CD14-positive monocyte (primary cell): ENCODE measurements around the gene TNFRSF19. TPM values are rescaled to one million over a fixed set of nuclear protein-coding genes. Genes with fewer than 3 reads are reported as not detected.

Experiments used
- DNase-seq, 3 donors: peaks; one replicate each; pipeline ENCODE4 v3.0.0-alpha.2; 2011 to 2022
- H2AFZ ChIP-seq: 2 replicates; pipeline ENCODE4 v1.6.0; 2012; ENCODE audit warnings: mild to moderate bottlenecking, low read depth, low read length, inconsistent platforms; ENCODE audit not compliant: insufficient read depth, poor library complexity, severe bottlenecking
- H3K27ac ChIP-seq, 2 donors: 1 replicate in 1 of 2; 2 replicates in 1 of 2; pipeline ENCODE4 v1.5.1; 2012 to 2013; ENCODE audit warnings: low read length in 2 of 2, control low read depth in 1 of 2, inconsistent platforms in 1 of 2, low read depth in 1 of 2, mild to moderate bottlenecking in 1 of 2
- H3K27me3 ChIP-seq, 2 donors: one replicate each; pipeline versions ENCODE4 v1.6.0 to v1.6.1; 2011 to 2013; ENCODE audit warnings: low read length in 2 of 2; ENCODE audit not compliant: control insufficient read depth in 2 of 2, insufficient read depth in 2 of 2
- H3K36me3 ChIP-seq, 2 donors: replicated peaks in 1 of 2; 1 replicate in 1 of 2; 2 replicates in 1 of 2; pipeline versions ENCODE4 v1.5.1 to v1.6.1; 2012 to 2013; ENCODE audit warnings: low read length in 2 of 2, control low read depth in 1 of 2, inconsistent platforms in 1 of 2, mild to moderate bottlenecking in 1 of 2; ENCODE audit not compliant: insufficient read depth in 2 of 2, control insufficient read depth in 1 of 2
- H3K4me1 ChIP-seq, 2 donors: 1 replicate in 1 of 2; 2 replicates in 1 of 2; pipeline versions ENCODE4 v1.5.1 to v1.6.1; 2012 to 2013; ENCODE audit warnings: low read length in 2 of 2, control low read depth in 1 of 2, inconsistent platforms in 1 of 2, mild to moderate bottlenecking in 1 of 2, moderate library complexity in 1 of 2; ENCODE audit not compliant: insufficient read depth in 2 of 2, control insufficient read depth in 1 of 2
- H3K4me2 ChIP-seq: replicated peaks from 2 replicates; pipeline ENCODE3; 2012; ENCODE audit warnings: low read length, moderate library complexity, mild to moderate bottlenecking; ENCODE audit not compliant: poor library complexity, severe bottlenecking; ENCODE audit errors: extremely low read depth
- H3K4me3 ChIP-seq, 3 experiments: fragments of 200-600 bp in 1 of 3; sonication (generic) in 1 of 3; replicated peaks in 1 of 3; 1 replicate in 2 of 3; 2 replicates in 1 of 3; pipeline ENCODE4 v1.5.1; 2011 to 2013; ENCODE audit warnings: low read length in 3 of 3, mild to moderate bottlenecking in 3 of 3, control low read depth in 2 of 3, low read depth in 2 of 3, inconsistent platforms in 1 of 3, moderate library complexity in 1 of 3
- H3K79me2 ChIP-seq: 2 replicates; pipeline ENCODE4 v1.6.0; 2012; ENCODE audit warnings: mild to moderate bottlenecking, control low read depth, inconsistent platforms, low read length, moderate library complexity; ENCODE audit not compliant: insufficient read depth
- H3K9ac ChIP-seq: 2 replicates; pipeline ENCODE4 v1.6.0; 2017; ENCODE audit warnings: low read length, mild to moderate bottlenecking; ENCODE audit not compliant: insufficient read depth, poor library complexity, severe bottlenecking
- H3K9me3 ChIP-seq, 2 donors: replicated peaks in 1 of 2; 1 replicate in 1 of 2; 2 replicates in 1 of 2; pipeline versions ENCODE4 v1.5.1 to v1.6.1; 2012 to 2013; ENCODE audit warnings: low read length in 2 of 2, control low read depth in 1 of 2; ENCODE audit not compliant: control insufficient read depth in 1 of 2, insufficient read depth in 1 of 2
- H4K20me1 ChIP-seq: 2 replicates; pipeline ENCODE4 v1.6.0; 2012; ENCODE audit warnings: mild to moderate bottlenecking, low read length, control low read depth, moderate library complexity; ENCODE audit not compliant: insufficient read depth
- H3K27ac Mint-ChIP-seq, 7 donors: one replicate each; pipeline ENCODE4 v1.8.0; 2020; ENCODE audit warnings: mild to moderate bottlenecking in 7 of 7, mixed read lengths in 7 of 7, moderate library complexity in 6 of 7, inconsistent platforms in 2 of 7
- H3K27me3 Mint-ChIP-seq, 3 donors: one replicate each; pipeline ENCODE4 v1.8.0; 2021 to 2022; ENCODE audit warnings: low read depth in 3 of 3, mild to moderate bottlenecking in 3 of 3, mixed read lengths in 3 of 3, moderate library complexity in 3 of 3, inconsistent platforms in 1 of 3
- H3K36me3 Mint-ChIP-seq, 2 donors: one replicate each; pipeline ENCODE4 v1.8.0; 2020; ENCODE audit warnings: mixed read lengths in 2 of 2, inconsistent platforms in 1 of 2, mild to moderate bottlenecking in 1 of 2
- H3K4me1 Mint-ChIP-seq: one replicate; pipeline ENCODE4 v1.8.0; 2020; ENCODE audit warnings: mild to moderate bottlenecking, mixed read lengths
- H3K4me3 Mint-ChIP-seq, 2 donors: one replicate each; pipeline ENCODE4 v1.8.0; 2020; ENCODE audit warnings: mild to moderate bottlenecking in 2 of 2, mixed read lengths in 2 of 2, moderate library complexity in 1 of 2
- H3K9me3 Mint-ChIP-seq, 7 donors: one replicate each; pipeline ENCODE4 v1.8.0; 2020 to 2022; ENCODE audit warnings: mixed read lengths in 7 of 7, mild to moderate bottlenecking in 6 of 7, moderate library complexity in 6 of 7, inconsistent platforms in 2 of 7
- CTCF ChIP-seq: fragments of 200-600 bp; IDR thresholded peaks from one replicate; pipeline ENCODE4 v1.8.0; 2022; ENCODE audit warnings: antibody characterized with exemption, mild to moderate bottlenecking
- WGBS: methylation state at CpG from one replicate; pipeline ENCODE4 v1.1.5; 2013; ENCODE audit warnings: missing lambda C conversion rate; ENCODE audit not compliant: insufficient coverage; 5-methylcytosine and 5-hydroxymethylcytosine counted together
- intact Hi-C, 2 donors: fragments of 100-400 bp; cut with micrococcal nuclease; formaldehyde crosslinking; loops; one replicate each; pipeline versions ENCODE4 v1.15.0 to v1.15.1; 2023
- polyA plus RNA-seq, 3 donors: library from polyadenylated mRNA; depleted of rRNA in 1 of 3; unstranded in 2 of 3; stranded (reverse) in 1 of 3; fragments of 300-500 nt in 2 of 3; fragments of >200 nt in 1 of 3; fragmentation: Illumina TruSeq in 2 of 3; gene quantifications; 1 replicate in 2 of 3; 2 replicates in 1 of 3; pipeline ENCODE4 v1.2.3, GENCODE V29; 2012 to 2021

Gene TNFRSF19
- polyA plus RNA-seq, 3 donors, result 0.11 TPM; not detected in 2

- no peaks in the 10 kb centered on the region for H3K36me3 ChIP-seq
These were observed 38.6 kb downstream of the TNFRSF19 start for GRCh38 chr13:23608701-23609413.

GRCh38 chr13:23609414-23609760 lies 39.2 kb downstream of the TNFRSF19 start:
- TF ChIP-seq CTCF, result no peak
- Histone ChIP-seq H3K9ac (peak overlapping the region; percentile 44), H2AFZ (peak overlapping the region; percentile 71), H3K4me1 (peaks cover 12 to 16% of the 10 kb centered on the region in 2 donors), H3K79me2 (no peaks in the 10 kb centered on the region), H3K27ac (peak overlapping the region in 1 of 2 donors; percentile 50), H3K36me3 (no peaks in the 10 kb centered on the region), H3K9me3 (no peaks in the 10 kb centered on the region), H4K20me1 (no peaks in the 10 kb centered on the region), H3K27me3 (no peaks in the 10 kb centered on the region), H3K4me3 (peak overlapping the region; percentile 26 to 70 (median 55)), H3K4me2 (peak overlapping the region; percentile 73)
- peak overlapping the region; percentile 74 to 92 for H3K4me3 Mint-ChIP-seq
- H3K27ac Mint-ChIP-seq, result peak overlapping the region in 3 of 7 donors; percentile 10 to 42 (median 15)
- intact Hi-C loops, result no loop called here
- no peak for DNase-seq
- H3K36me3 Mint-ChIP-seq, result no peaks in the 10 kb centered on the region
- WGBS, result 0% methylated on average over 3 of the region's 7 CpGs
- H3K27me3 Mint-ChIP-seq, result peaks cover 0 to 1% (median 0%) of the 10 kb centered on the region in 3 donors
- H3K9me3 Mint-ChIP-seq, result peaks cover 0 to 3% (median 0%) of the 10 kb centered on the region in 7 donors
- peaks cover 24% of the 10 kb centered on the region for H3K4me1 Mint-ChIP-seq

More at GRCh38 chr13:23608701-23609413, 38.6 kb downstream of the TNFRSF19 start:
- H3K27me3 ChIP-seq, result no peaks in the 10 kb centered on the region
- H3K9me3 ChIP-seq, result no peaks in the 10 kb centered on the region
- H3K4me2 ChIP-seq, result peak overlapping the region; percentile 73
- peak; percentile 11 to 30 (median 12) for DNase-seq
- Mint-ChIP-seq H3K27me3 (peaks cover 0 to 1% (median 0%) of the 10 kb centered on the region in 3 donors), H3K4me3 (peak overlapping the region; percentile 74 to 92), H3K36me3 (no peaks in the 10 kb centered on the region), H3K4me1 (peaks cover 24% of the 10 kb centered on the region), H3K9me3 (peaks cover 0 to 3% (median 0%) of the 10 kb centered on the region in 7 donors), H3K27ac (peak overlapping the region in 2 of 7 donors; percentile 42 to 64)
- peak overlapping the region in 1 of 2 donors; percentile 50 for H3K27ac ChIP-seq
- no peak for TF ChIP-seq CTCF
- H3K4me1 ChIP-seq, result peaks cover 12 to 16% of the 10 kb centered on the region in 2 donors
- H4K20me1 ChIP-seq, result no peaks in the 10 kb centered on the region
- peak overlapping the region; percentile 41 for H3K9ac ChIP-seq
- 3% methylated on average over 7 of the region's 13 CpGs for WGBS
- H3K4me3 ChIP-seq, result peak overlapping the region; percentile 26 to 70 (median 55)
- H3K79me2 ChIP-seq, result no peaks in the 10 kb centered on the region
- H2AFZ ChIP-seq, result peak overlapping the region; percentile 71
- intact Hi-C loops, result no loop called here
